ENCODE results near the gene KCNN3.

Gene KCNN3

DNA sequence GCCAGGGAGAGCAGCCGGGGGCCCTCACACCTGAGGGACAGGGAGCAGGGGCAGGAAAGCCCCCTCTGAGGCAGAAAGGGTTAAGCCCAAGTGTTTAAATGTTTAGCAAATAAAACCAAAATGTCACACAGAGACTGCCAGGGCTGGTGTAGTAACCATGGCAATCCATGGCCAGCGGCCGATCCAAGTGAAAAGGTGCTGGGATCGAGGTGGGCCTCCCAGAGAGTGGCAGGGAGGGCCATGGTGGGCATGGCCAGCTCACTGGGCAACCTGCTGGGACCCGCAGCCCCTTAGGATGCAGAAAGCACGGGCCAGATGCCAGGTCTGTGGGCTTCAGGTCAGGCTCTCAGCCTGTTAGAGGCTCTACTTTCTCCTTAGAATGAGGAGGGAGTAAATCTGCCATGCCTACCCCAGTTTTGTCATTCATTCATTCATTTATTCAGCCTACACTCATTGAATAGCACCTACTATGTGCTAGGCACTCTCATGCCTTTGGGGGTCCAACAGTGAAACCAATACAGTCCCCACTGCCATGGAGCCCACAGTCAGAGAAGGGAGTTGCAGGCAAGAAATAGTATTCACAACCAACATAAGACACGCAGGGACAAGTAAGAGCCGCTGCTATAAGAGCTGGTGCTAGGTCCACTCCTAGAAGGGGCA lies 56.1 kb downstream of the KCNN3 start:
- DNase-seq: no peak

DNA sequence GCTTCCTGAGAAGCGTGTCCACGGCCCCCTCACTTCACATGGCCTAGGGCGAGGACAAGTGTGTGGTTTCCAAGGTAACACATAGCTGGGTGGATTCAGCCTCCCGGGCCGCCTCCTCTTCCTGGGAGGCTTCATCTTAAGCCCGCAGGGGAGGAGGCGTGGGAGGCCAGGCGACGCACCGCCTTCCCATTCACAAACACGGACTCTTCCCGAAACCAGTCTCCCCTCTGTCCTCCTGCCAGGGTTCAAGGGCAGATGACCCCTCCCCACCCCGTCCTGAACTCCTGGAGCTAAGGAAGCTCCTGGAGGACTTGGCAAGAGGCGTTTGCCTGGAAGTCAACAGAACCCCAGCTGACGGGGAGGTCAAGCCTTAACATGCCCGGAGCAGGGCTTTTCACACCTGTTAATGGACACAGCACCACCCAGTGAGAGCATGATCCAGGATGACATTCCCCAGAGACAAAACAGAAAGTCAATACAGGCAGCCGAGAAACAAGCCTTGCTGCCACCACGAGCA lies 56.7 kb downstream of the KCNN3 start:
- DNase-seq: no peak

DNA sequence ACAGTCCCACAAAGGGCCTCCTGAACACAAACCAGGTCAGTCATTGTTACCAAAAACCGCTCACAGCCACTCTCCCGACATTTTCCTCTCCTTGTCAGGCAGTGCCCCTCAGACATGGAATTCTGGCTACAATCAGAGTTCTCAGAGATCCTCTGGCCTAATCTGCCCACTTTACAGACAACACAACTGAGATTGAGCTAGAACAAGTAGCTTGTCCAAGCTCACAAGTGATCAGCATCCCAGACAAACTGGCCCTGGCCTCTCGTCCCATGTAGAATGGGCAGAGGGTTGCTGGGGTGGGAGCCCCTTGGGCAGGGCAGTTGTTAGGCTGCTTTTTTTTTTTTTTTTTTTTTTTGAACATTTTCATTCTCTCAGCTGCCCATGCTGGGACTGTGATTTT lies 57.2 kb downstream of the KCNN3 start:
- DNase-seq: no peak

DNA sequence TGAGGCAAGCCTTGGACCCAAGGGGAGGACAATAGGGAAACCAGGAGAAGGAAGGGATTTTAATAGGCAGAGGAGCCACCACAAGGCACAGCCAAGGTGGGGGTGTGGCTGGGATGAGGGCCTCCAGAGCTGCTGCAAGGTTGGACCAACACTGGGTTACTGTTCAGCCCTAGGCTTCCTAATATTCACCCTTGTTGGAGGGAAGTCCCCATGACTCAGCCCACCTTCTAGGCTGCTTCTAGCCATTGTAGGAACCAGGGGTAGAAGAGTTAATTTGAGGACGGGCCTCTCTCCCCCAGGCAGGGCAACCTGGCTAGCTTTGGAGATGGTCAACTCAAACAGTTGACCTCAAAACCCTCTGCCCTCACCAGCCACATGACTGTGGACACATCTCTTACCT lies 59.5 kb downstream of the KCNN3 start:
- DNase-seq: no peak

DNA sequence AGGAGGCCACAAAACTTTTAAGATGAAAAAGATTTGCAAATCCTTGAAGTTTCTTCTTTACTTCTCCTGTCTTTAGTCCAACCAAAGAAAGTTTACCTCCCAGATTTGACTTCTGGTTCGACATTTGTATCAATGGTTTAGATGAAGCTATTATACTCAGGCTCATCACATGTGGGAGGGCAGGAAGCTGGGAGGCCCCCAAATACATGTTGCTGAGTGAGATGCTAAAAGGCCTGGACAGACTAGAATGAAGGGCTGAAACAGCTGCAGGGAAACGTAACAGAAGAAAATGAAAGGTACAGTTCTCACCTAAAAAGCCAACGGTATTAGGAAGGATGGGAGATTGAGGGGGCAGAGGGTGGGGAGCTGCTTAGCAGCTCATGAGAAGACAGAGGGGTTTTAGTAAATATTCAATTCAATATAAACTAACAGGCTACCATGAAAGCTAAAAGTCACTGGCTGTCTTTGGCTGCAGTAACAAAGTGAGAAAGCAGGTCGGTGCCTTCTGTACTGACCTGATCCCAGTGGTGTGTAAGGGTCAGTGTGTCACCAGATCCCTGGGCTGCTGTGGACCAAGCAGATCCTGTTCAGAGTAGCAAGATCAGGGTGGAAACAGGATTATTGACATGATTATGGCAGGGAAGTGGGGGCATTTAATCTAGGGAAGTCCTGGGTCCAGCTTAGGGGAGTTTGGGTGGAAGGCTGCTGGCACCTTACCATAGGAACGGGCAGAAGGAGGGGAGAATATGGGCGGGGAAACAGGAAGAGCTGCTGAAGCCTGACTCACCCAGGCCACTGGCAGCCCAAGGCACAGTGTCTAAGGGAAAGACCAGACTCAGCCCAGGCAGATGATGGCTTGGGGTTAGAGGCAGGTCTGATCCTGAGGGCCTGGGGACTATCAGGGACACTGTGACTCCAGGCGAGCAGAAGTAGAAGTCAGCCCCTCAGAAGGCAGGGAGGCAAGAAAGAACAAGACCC lies 60.4 kb downstream of the KCNN3 start:
- no peak for DNase-seq

DNA sequence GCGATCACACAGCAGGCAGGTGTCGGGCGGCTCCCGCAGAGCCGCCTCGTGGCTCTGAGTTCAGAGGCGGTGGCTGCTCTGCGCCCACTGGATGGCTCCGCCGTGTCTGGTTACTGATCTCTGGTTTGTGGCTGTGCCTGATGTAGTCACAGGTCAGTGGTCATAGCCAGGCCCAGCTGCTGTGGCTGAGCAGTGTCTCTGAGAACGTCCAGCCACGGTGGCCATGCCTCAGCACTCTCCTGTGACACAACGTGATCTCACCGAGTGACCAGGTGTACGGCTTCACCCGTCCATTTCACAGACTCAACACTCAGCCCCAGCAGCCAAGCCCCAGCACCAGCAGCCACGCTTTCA lies 61.2 kb downstream of the KCNN3 start:
- no peak for DNase-seq

DNA sequence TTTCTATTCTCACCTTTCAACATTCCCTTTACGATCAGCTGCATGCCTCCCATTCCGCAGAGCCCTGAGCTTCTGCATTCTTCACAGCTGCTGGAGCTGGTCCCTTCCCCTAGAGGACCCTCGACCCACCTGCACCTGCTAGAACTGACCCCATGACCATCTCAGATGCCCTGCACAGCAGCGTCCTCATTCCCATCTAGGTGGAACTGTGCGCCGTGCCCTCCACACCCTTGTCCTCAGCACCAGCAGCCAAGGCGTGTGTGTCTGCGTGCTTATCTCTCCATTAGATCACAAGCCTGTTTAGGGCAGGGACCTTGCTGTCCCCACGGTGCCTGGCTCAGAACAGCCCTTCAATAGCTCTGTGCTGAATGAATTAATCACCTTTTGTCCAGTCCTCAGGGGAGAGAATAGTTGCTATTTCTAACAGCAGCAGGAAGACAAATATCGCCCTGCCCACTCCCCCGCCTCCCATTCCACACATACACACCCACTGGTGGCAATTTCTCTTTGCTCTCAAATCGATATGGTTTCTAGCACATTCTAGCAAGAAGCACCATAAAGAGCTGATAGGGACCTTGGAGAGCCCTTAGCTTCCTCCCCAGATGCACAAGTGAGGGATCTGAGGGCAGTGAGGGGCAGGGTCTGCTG lies 61.7 kb downstream of the KCNN3 start:
- DNase-seq: no peak

DNA sequence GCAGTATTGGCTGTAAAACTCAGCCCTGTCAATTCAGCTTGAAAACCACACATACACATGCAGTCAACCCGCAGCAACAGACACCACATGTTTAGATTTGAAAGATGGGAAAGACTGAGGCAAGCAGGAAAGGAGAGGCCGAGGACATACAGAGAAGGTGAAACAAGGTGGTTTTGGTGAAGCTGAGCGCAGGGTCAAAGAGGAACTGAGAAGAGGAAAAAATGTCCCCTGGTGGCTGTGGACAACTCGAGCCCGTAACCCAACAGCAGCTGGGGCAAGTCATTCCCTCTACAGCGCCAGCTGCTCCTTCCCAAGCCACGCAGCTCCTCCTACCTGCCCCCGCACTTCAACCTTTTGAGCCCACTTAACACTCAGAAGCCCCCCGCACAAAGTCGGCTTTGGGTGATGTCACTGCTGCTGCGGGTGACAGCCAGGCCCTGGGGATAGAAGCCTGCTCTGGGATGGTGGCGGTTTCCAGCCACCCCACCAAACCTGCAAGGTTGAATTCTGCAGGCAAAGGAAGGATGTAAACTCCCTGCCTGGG lies 63.0 kb downstream of the KCNN3 start:
- DNase-seq: no peak

DNA sequence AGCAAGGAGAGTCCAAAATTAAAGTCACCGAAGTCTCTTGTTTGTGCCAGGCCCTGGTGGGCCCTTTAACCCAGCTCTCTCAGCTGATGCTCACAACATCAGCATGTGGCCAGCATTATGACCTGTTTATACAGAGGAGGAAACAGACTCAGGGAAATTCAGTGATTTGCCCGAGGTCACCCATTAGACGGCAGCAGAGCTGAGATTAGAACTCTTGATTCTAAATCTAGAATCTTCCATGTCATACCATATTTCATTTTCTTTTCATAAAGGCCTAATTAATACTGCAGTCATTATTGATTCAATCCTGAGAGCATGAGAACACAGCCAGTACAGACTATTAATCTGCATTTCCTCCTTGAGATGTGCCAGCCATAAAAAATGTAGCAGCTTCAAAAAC lies 63.7 kb downstream of the KCNN3 start:
- no peak for DNase-seq

DNA sequence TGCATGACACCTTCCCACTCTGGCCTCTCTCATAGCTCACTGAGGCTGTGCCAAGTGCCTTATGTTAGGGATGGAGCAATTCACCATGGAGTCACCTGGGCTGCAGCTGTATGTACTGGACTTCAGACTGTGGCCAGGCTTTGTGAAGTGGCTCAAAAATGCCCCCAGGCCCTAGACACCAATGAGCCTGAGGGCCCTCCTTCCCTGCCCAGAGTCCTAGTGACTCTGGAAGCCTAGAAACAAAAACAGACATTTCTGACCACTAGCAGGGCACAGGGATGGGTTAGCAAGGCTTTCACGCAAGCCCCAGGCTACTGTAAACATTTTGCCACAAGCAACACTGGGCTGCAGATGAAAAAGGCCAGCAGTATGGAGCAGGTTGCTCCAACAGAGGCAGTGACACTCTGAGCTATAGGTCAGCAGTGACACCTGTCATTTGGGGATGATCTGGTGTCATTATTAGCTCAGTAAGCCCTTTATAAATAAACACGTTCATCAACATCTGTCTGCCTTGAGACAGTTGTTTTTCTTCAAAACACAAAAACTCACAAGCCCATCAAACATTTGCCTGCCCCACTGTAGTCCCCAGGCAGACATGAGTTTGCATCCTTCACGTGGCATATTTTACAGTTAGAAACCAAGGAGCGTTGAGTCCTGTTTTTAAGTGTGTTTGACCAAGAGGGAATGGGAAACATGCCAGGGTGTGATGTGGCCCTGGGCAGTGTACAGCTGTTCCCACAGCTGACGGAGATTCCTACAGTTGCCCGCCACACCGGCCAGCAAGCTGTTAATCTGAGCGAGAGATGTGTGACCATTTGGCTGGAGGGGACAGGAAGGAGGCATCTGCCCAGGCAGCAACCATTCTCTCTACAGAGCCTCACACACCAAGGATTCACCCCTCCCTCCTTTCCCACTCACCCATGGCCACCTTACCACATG lies 66.8 kb downstream of the KCNN3 start:
- no peak for DNase-seq

DNA sequence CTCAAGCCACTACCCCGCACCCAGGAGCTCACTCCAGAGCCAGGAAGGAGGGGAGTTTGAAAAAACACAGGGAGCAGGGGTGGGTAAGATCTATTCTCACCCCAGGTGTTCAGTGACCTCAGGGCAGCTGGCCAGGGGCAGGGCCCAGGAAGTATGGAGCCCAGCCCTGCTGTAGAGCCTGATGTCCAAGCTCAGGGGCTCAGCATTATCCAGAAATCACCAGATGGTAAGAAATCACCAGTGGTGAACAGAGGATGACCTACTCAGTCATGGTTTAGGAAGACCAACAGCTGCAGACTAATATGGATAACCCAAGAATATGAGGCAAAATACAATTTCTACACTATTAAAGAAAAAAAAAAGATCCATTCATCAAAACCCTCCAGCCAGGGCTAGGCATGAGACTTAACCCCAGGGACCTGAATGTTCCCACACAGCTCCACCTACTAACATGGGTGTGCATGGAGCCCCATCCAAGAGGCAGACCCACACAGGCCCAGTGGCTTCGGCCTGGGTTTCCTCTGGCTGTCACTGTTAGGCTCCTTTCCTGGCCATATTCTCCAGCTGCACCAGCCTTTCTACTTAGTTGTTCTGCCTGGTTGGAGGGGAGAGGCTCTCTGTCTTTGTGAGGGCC lies 67.6 kb downstream of the KCNN3 start:
- DNase-seq: no peak

DNA sequence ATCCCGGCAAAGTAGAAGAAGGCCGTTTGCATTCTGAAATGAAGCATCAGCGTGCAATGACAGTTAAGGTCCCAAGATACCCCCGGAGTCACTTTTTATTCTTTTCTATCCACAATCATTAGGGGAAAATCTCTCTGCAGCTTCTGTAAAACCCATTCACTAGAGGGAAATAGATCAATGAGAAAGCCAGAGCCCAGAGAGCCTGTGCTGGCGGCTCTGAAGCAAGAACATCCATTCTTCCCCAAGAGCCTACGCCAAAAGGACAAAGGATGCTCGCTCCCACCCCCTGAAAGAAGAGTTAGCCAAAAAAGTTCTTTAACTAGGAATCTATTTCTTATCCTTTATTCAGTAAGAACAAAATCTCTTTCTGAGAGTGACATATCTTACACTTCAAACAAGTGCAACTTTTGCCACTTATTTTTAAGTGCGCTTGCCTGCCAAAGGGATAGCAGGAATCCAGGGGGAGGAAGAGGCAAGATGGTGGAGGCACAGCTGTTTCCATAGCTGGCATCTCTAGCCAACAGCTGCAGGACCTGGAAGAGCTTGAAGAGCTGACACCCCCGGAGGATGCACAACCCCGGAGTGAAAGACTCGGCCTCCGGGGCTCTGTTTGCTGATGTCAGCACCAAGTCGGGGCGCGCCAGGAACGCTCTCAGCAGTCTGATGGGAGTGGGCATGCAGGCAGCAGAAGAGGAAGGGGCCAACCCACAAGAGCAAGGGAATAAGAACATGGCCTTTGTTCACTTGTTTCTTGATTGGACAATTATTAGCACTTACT lies 68.7 kb downstream of the KCNN3 start:
- no peak for DNase-seq

DNA sequence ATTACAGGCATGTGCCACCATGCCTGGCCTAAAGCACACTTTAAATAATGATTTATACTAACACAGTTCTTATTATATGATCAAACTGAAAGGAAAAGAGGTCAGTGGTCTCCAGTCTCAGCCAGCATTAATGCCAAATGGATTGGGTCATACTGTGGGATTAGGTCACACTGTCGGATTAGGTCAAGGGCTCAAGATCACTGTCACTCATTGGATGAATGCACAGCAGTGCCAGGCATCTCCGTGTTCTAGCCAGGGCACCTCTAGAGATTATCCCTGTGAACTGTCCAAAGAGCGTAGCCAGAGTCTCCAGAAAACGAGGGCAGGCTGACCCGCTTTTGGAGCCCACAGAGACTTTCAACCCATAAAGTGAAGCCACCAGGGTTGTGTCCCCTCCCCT lies 70.9 kb downstream of the KCNN3 start:
- no peak for DNase-seq

DNA sequence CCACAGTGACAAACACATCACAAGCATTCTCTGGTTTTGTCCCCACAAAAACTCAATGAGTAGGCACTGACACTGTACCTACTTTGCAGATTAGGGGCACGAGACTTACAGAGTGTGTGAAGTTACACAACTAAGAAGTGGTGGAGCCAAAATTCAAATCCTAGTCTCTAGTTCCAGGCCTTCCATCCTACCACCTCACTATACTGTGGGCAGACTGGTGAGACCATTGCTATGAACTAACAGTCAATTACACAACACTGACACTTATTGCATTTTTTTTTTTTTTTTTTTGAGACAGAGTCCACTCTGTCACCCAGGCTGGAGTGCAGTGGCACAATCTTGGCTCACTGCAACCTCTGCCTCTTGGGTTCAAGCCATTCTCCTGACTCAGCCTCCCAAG lies 71.4 kb downstream of the KCNN3 start:
- no peak for DNase-seq

DNA sequence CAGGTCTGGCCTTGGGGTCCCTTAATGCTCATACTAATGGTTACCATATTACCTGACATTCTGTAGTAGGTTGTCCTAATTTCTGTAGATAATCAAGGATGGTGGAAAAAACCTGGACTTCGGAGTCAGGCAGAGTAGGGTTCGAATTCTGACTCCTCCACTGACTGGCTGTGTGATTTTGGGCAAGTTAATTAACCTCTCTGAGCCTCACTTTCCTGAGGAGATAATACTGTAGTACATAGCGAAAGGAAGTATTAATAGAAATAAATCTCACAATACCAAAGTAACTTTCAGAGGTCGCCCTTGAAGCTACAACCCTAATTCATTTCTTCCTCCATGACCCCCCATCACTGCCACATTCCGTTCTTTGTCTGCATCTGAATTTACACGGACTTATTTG lies 72.9 kb downstream of the KCNN3 start:
- DNase-seq: no peak

DNA sequence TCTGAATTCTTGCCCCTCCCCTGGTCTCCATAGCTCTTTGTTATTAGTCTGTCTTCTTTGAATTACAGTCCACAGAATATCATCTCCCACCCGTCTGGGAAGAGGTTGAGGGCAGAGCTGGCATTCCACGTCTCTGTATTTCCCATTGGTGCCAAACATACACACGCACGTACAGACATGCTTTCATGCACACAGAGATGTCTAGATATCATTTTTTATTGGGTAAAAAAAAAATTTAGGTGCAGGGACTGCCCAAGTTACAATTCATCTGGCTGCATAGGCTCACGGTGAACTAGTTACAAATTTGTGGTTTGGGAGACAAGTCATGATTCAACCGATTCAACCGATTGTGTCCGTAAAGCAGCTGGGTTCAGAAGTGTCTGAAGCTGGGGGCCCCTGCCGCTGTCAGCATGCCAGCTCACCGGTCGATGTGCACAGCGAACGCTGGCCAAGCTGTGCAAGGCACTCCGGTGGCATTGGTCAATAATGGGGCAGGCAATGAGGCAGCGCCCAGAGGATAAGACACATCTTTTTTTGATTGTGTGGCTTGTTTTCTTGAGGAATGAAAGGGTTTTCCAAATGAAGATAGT lies 73.7 kb downstream of the KCNN3 start:
- DNase-seq: no peak

DNA sequence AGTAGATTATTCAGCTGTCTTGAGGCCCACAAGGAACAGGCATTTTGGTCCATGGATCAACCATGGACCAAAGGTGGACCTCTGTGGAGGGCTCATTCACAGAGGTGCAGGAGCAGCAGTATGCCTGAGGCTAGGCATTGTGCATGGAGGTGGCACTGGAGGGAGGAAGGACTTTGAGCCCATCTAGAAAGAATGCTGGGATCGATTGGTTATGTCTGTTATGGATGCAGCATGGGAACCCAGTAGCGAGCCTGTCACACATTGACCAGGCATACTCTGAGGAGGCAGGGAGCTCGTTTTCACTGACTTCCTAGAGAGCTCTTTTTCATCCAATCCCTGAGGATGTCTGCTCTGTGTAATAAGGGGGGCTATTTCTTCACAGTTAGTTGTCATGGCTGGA lies 75.5 kb downstream of the KCNN3 start:
- no peak for DNase-seq

DNA sequence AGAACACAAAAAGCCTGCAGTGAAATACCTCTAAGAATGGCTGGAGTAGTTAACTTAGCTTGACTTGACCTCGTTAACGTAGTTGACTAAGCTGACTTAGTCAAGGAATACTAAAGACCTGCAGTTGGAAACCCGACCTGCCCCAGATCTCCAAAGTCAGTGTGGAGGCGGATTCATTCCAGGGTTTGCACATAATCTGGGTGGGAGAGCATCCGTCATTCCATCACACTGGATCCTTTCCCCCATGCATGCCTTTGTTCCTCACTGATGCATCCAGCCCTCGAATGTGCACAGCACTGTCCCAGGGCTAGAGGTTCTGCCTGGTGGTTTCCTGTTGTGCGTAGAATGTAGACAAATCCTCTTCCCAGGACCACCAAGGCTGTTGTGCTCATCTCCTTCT lies 76.4 kb downstream of the KCNN3 start:
- DNase-seq: no peak

DNA sequence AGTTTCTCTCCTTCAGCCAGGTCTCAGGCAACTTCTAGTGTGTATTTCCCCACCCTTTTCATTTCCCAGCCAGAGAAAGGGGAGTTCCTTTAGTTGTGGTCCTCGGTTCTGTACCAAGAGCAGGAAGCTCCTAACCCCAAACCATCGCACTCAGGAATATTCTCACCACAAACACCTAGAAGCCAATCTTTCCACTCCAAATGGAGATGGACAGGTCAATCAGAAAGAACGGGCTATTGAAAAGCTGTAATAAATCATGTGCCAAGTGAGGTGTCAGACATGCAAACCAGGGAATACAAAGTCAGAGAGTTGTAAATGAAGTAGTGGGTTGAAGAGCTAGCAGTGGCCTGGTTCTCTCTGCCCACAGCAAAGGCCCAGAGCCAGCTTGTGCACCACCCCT lies 77.2 kb downstream of the KCNN3 start:
- DNase-seq: no peak
